Keratinocyte (primary cell): ENCODE data around the gene DHX57. TPM values are rescaled to one million over a fixed set of nuclear protein-coding genes. Genes with fewer than 3 reads are reported as not detected.
A peak's percentile ranks its signal among the peaks of the same experiment; 100 is the strongest.

Experiments used
- DNase-seq: peaks from one replicate; pipeline ENCODE4 v3.0.0-alpha.2; 2011; ENCODE audit warnings: low read depth, missing footprints, low spot score
- FAIRE-seq: peaks from 2 replicates; lab custom pipeline; 2011; peaks lifted over from hg19 to GRCh38; lab: Jason Lieb, UNC
- H2AFZ ChIP-seq: 2 replicates; pipeline ENCODE4 v1.6.0; 2012; ENCODE audit warnings: low read length, control low read depth, inconsistent platforms; ENCODE audit not compliant: control insufficient read depth
- H3K27ac ChIP-seq: 2 replicates; pipeline ENCODE4 v1.5.1; 2011; ENCODE audit warnings: low read length; ENCODE audit not compliant: control insufficient read depth, insufficient read depth
- H3K27me3 ChIP-seq: 3 replicates; pipeline ENCODE4 v1.6.0; 2011; ENCODE audit warnings: low read length; ENCODE audit not compliant: control insufficient read depth, insufficient read depth; ENCODE audit errors: extremely low read depth
- H3K36me3 ChIP-seq, 2 experiments: 2 replicates in 1 of 2; 3 replicates in 1 of 2; pipeline ENCODE4 v1.5.1; 2011; ENCODE audit warnings: low read length in 2 of 2, mild to moderate bottlenecking in 1 of 2; ENCODE audit not compliant: control insufficient read depth in 2 of 2, insufficient read depth in 2 of 2; ENCODE audit errors: extremely low read depth in 1 of 2
- H3K4me1 ChIP-seq: 3 replicates; pipeline ENCODE4 v1.5.1; 2011; ENCODE audit warnings: low read length; ENCODE audit not compliant: control insufficient read depth, insufficient read depth; ENCODE audit errors: extremely low read depth
- H3K4me2 ChIP-seq: 3 replicates; pipeline ENCODE4 v1.6.0; 2011; ENCODE audit warnings: low read depth, low read length; ENCODE audit not compliant: control insufficient read depth, insufficient read depth; ENCODE audit errors: extremely low read depth
- H3K4me3 ChIP-seq, 3 experiments: fragments of 200-600 bp in 1 of 3; sonication (generic) in 1 of 3; 2 replicates in 2 of 3; 3 replicates in 1 of 3; pipeline ENCODE4 v1.5.1; 2011 to 2016; ENCODE audit warnings: low read length in 3 of 3, mild to moderate bottlenecking in 3 of 3, control low read depth in 2 of 3, inconsistent platforms in 1 of 3, low read depth in 1 of 3, mixed read lengths in 1 of 3, mixed run types in 1 of 3, moderate library complexity in 1 of 3; ENCODE audit not compliant: control insufficient read depth in 2 of 3, insufficient read depth in 2 of 3; ENCODE audit errors: extremely low read depth in 1 of 3
- H3K79me2 ChIP-seq: 2 replicates; pipeline ENCODE4 v1.6.0; 2012; ENCODE audit warnings: low read length; ENCODE audit not compliant: control insufficient read depth, insufficient read depth
- H3K9ac ChIP-seq: 3 replicates; pipeline ENCODE4 v1.6.0; 2011; ENCODE audit warnings: low read length; ENCODE audit not compliant: control insufficient read depth, insufficient read depth; ENCODE audit errors: extremely low read depth
- H3K9me1 ChIP-seq: 3 replicates; pipeline ENCODE4 v1.6.0; 2011; ENCODE audit warnings: low read length; ENCODE audit not compliant: control insufficient read depth, insufficient read depth; ENCODE audit errors: extremely low read depth
- H3K9me3 ChIP-seq: 2 replicates; pipeline ENCODE4 v1.5.1; 2012; ENCODE audit warnings: low read depth, low read length; ENCODE audit not compliant: control insufficient read depth
- H4K20me1 ChIP-seq: 3 replicates; pipeline ENCODE4 v1.6.0; 2011; ENCODE audit warnings: low read length; ENCODE audit not compliant: control insufficient read depth, insufficient read depth; ENCODE audit errors: extremely low read depth
- EZH2 ChIP-seq: IDR thresholded peaks from one replicate; pipeline ENCODE4 v1.6.1; 2012; ENCODE audit warnings: inconsistent platforms, mild to moderate bottlenecking, low read length, moderate library complexity
- dilution Hi-C: fragments of 300-500 bp; cut with MboI; formaldehyde crosslinking; loops from one replicate; pipeline ENCODE4 v1.7.0; 2020; ENCODE audit warnings: low sequenced_read_pairs; ENCODE audit not compliant: extremely low pct_ligation_motif_present
- polyA plus RNA-seq, 5 experiments: library from polyadenylated mRNA; depleted of rRNA in 3 of 5; stranded (reverse) in 3 of 5; stranded (forward) in 1 of 5; unstranded in 1 of 5; fragments of >200 nt; gene quantifications; 1 replicate in 1 of 5; 2 replicates in 3 of 5; 3 replicates in 1 of 5; pipeline versions ENCODE4 v1.2.1 to v1.2.3, GENCODE V29; 2011 to 2012; ENCODE audit warnings: missing spikeins in 2 of 5, low read depth in 1 of 5, low replicate concordance in 1 of 5
- small RNA-seq, 3 experiments: library from RNA; depleted of rRNA; stranded (forward); fragments of <200 nt; gene quantifications; one replicate each; pipeline ENCODE3, GENCODE V24; 2012; ENCODE audit warnings: low read depth in 3 of 3, low replicate concordance in 1 of 3; ENCODE audit not compliant: insufficient read length in 3 of 3
- TF ChIP-seq, protein P1 (sequence below), 3 experiments: IDR thresholded peaks in 1 of 3; conservative IDR thresholded peaks in 1 of 3; optimal IDR thresholded peaks in 1 of 3; 2 replicates in 2 of 3; 3 replicates in 1 of 3; pipeline versions ENCODE3 to v1.5.1; 2011; ENCODE audit warnings: low read length in 3 of 3, mild to moderate bottlenecking in 3 of 3, moderate library complexity in 2 of 3, control low read depth in 1 of 3, inconsistent platforms in 1 of 3; ENCODE audit not compliant: insufficient read depth in 2 of 3; ENCODE audit errors: extremely low read depth in 1 of 3

The DHX57 gene
- polyA plus RNA-seq, 1 donor (not counting 4 experiments of a cell fraction or from before 2014, with no cell fraction given), result 19.0 TPM

DNA sequence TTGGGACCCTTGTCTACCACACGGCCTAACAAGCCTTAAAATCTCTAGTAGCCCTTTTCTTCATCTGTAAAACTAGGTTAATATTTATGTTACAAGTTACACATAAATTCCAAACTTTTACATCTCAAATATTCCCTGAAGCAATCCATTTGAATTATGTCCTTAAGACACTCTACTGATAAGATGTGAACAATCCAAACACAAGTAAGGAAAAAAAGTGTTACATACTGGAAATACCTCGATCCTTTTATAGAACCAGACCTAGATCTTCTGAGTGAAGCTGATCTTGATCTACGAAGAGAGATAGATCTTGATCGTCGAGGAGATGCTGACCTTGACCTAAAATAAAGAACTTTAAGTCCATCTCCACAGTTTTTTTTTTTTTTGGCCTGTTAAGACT is 127.9 kb downstream of the DHX57 start:
- Histone ChIP-seq H3K27ac (no peak overlapping the region), H3K4me3 (no peak overlapping the region), H3K36me3 (peaks cover 28 to 62% of the 10 kb centered on the region in 2 experiments), H3K9me3 (no peaks in the 10 kb centered on the region), H2AFZ (no peak overlapping the region), H3K79me2 (peaks cover 75% of the 10 kb centered on the region), H3K27me3 (no peaks in the 10 kb centered on the region), H3K9me1 (no peaks in the 10 kb centered on the region), H3K9ac (no peak overlapping the region), H4K20me1 (peaks cover 36% of the 10 kb centered on the region), H3K4me2 (peak overlapping the region; percentile 74), H3K4me1 (peaks cover 30% of the 10 kb centered on the region)
- FAIRE-seq (no peak), DNase-seq (no peak)
- no peak for TF ChIP-seq EZH2
- TF ChIP-seq, protein P1, sequence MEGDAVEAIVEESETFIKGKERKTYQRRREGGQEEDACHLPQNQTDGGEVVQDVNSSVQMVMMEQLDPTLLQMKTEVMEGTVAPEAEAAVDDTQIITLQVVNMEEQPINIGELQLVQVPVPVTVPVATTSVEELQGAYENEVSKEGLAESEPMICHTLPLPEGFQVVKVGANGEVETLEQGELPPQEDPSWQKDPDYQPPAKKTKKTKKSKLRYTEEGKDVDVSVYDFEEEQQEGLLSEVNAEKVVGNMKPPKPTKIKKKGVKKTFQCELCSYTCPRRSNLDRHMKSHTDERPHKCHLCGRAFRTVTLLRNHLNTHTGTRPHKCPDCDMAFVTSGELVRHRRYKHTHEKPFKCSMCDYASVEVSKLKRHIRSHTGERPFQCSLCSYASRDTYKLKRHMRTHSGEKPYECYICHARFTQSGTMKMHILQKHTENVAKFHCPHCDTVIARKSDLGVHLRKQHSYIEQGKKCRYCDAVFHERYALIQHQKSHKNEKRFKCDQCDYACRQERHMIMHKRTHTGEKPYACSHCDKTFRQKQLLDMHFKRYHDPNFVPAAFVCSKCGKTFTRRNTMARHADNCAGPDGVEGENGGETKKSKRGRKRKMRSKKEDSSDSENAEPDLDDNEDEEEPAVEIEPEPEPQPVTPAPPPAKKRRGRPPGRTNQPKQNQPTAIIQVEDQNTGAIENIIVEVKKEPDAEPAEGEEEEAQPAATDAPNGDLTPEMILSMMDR (optimal IDR thresholded peaks at IDR 0.05 in 1 of 3, IDR thresholded peaks at IDR 0.05 in 1 of 3, conservative IDR thresholded peaks at IDR 0.05 in 1 of 3; ENCODE audit: extremely low read depth in 1 of 3, insufficient read depth in 2 of 3, low read length in 3 of 3), result no peak
- dilution Hi-C loops, result loop anchor here (25.0 kb wide), 1 partner anchor 186 kb away; no protein-coding TSS in a partner anchor

Small RNA genes lying within 50 kb of the gene (small RNA-seq; reads per million reads assigned to genes)
- 0 reads per million in 3 experiments for gene RNU6-851P

Other genes with a start within 250 kb of the DHX57 start
- 1.2 to 1.5 TPM (median 1.2 TPM) in 3 replicates for gene GALM, start 209.8 kb downstream of the DHX57 start, polyA plus RNA-seq
- 193 to 316 TPM (median 229 TPM) in 3 replicates for gene SRSF7, start 124.6 kb downstream of the DHX57 start, polyA plus RNA-seq
- 17.3 to 29.1 TPM (median 20.2 TPM) in 3 replicates for gene GEMIN6, start 97.7 kb downstream of the DHX57 start, polyA plus RNA-seq
- gene MORN2, start within 50 bp of the DHX57 start, polyA plus RNA-seq, result 12.3 to 22.5 TPM (median 15.0 TPM) in 3 replicates
- 0.06 to 0.21 TPM (median 0.09 TPM) in 3 replicates for gene ARHGEF33, start 13.9 kb upstream of the DHX57 start, polyA plus RNA-seq
- 16.5 to 21.5 TPM (median 17.2 TPM) in 3 replicates for gene SOS1, start 245.1 kb upstream of the DHX57 start, polyA plus RNA-seq